Epithelial cell of esophagus (primary cell): ENCODE measurements around the gene HTRA3.

ENCODE experiments used
- DNase-seq: peaks from one replicate; pipeline ENCODE4 v3.0.0; 2010; ENCODE audit warnings: low read depth
- H3K4me3 ChIP-seq: 2 replicates; pipeline ENCODE4 v1.5.1; 2011; ENCODE audit warnings: mild to moderate bottlenecking, low read length, control low read depth
- CTCF ChIP-seq: IDR thresholded peaks from 2 replicates; pipeline ENCODE4 v1.5.1; 2011; ENCODE audit warnings: low read depth, mild to moderate bottlenecking, low read length, control low read depth, inconsistent platforms; ENCODE audit not compliant: insufficient read depth; ENCODE audit errors: missing control alignments

Gene HTRA3

GRCh38 chr4:8351931-8352367 is 82.4 kb downstream of the HTRA3 start:
- no peak overlapping the region for H3K4me3 ChIP-seq
- TF ChIP-seq CTCF = no peak
- no peak for DNase-seq

DNA sequence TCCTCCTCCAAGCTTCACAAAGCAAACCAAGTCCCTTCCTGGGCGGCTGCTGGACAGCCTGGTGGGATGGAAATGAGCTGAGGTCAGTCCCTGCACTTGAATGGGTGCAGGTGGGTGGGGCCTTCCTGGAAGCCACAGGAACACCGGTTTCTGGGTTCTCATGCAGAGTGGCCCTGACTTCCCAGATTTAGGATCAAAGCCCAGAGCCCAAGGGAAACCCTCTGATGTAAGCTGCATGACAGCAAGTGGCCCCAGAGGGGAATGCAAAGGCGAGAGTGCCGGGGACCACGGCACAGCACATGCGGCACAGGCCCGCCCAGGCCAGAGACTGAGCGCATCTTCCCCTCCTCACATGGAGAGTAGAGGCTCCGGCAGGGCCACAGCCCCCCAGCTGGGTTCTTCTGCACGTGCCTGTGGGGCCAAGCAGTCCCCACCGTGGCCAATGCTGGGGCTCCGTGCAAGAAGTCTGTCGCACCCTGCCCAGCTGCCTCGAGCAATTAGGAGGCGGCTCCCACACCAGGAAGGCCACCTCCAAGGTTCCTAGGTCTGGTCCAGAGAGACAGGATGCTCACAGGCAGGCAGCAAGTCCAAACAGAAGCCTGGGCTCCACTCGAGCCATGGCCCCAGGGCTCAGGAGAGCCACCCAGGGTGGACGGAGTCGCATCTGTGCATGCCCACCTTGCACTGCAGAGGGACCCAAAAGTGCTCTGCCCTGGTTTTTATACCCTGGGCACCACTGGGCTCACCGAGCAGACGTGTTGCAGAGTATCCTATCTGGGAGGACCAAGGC is 83.0 kb downstream of the HTRA3 start:
- DNase-seq = no peak
- no peak for TF ChIP-seq CTCF
- H3K4me3 ChIP-seq = no peak overlapping the region

DNA sequence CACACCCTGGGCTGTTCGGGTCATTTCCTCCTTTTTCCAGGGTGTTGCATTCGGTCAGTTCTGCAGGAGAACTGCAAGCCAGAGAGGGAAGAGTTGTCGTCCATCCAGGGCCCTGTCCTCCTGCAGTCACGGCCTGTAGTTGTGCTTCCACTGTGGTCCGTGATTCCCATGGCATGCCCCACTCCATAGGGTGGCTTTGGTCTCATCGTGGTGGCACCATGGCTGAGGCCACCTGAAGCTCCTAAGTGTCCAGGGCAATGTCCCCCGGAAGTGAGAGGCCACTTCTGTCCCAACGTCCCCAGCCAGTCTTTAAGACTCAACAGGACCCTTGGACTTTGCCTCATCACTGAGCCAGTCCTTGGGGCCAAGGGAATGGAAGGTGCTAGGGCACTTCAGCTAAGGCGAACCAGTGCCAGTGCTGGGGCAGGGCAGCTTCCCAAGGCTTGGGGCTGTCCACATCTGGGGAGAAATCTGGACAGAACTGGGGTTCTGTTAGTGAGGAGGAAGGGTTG is 83.7 kb downstream of the HTRA3 start:
- no peak for TF ChIP-seq CTCF
- DNase-seq = no peak
- no peak overlapping the region for H3K4me3 ChIP-seq

GRCh38 chr4:8353912-8354453 is 84.4 kb downstream of the HTRA3 start:
- no peak overlapping the region for H3K4me3 ChIP-seq
- no peak for TF ChIP-seq CTCF

DNA sequence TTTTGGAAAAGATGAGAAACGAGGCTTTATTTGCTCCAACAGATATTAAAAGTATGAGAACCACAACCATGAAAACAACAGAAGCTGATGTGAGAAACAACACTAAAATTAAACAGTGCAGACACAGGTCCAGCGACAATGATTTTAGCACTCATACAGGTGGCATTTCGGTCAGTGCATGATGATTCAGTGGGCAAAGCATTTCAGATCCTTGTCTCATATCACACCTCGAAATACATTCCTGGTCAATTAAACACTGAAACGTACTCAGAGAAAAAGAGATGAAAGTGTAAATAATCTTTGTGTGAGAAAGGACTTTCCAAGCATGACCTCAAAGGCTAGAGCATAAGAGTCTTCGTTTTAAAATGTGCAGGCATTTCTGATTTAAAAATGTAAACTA is 85.8 kb downstream of the HTRA3 start:
- TF ChIP-seq CTCF = no peak
- DNase-seq = peak; percentile 70

More at GRCh38 chr4:8353912-8354453, 84.4 kb downstream of the HTRA3 start:
- no peak for DNase-seq

DNA sequence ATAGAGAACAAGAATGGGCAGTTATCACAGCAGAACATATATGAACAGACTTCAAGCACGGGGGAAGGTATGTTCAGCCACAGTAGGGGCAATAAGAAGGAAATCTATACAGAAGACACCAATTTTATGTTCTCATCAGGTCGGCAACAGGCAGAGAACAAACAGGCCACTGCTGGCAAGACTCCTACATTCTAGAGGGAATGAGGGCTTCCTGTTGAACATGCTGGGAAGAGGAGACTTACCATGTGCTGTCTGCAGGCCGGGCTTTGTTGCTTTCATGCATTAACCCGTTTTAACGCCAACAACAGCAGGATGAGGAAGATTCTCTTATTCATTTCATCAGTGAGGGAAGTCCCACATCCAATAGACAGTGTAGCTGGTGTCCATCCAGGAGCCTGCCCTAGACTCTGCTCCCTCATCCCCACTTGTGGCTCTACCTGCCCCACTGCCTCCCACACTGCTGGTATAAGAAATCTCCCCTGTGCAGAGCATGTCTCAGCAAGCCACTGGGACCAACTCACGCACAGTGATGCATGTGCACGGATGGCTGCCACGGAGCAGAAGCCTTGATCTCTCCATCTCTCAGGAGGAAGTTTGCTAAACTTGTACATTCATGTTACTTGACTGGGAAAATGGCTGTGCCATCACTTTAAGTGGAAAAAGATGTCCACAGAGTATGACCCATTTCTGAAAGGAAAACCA is 86.5 kb downstream of the HTRA3 start:
- TF ChIP-seq CTCF = no peak
- DNase-seq = peak; percentile 62
- no peak overlapping the region for H3K4me3 ChIP-seq

More for the DNA sequence above, 85.8 kb downstream of the HTRA3 start:
- no peak overlapping the region for H3K4me3 ChIP-seq
